SK-N-MC (cell line): Measurements from ENCODE around the gene EIF1.

ENCODE experiments used
- DNase-seq: peaks from one replicate; pipeline ENCODE4 v3.0.0-alpha.2; 2011; ENCODE audit warnings: low read depth, low spot score
- H3K27ac ChIP-seq: fragments of 200-600 bp; sonication (generic); 2 replicates; pipeline ENCODE4 v1.5.1; 2016; ENCODE audit warnings: mixed run types
- H3K36me3 ChIP-seq: fragments of 200-600 bp; sonication (generic); 2 replicates; pipeline ENCODE4 v1.6.1; 2017; ENCODE audit warnings: antibody characterized with exemption, low read length, mixed read lengths; ENCODE audit not compliant: insufficient read depth
- H3K4me3 ChIP-seq: fragments of 200-600 bp; sonication (generic); 2 replicates; pipeline ENCODE4 v1.5.1; 2016
- H3K9ac ChIP-seq: fragments of 200-600 bp; sonication (generic); 2 replicates; pipeline ENCODE4 v1.8.0; 2017; ENCODE audit warnings: mixed run types, mixed read lengths; ENCODE audit not compliant: insufficient read length
- H3K9me3 ChIP-seq: fragments of 200-600 bp; sonication (generic); 2 replicates; pipeline ENCODE4 v1.6.1; 2017; ENCODE audit warnings: low read depth, mild to moderate bottlenecking, antibody characterized with exemption, low read length, moderate library complexity, mixed read lengths
- EZH2 ChIP-seq: fragments of 200-600 bp; sonication (generic); IDR thresholded peaks from one replicate; pipeline ENCODE4 v1.6.1; 2017; ENCODE audit warnings: antibody characterized with exemption
- FOXP2 ChIP-seq: optimal IDR thresholded peaks from 2 replicates; pipeline ENCODE3; 2011; ENCODE audit warnings: mild to moderate bottlenecking, moderate library complexity; ENCODE audit not compliant: insufficient read depth; ENCODE audit errors: extremely low read length, control extremely low read depth
- POLR2AphosphoS5 ChIP-seq: IDR thresholded peaks from 2 replicates; pipeline ENCODE4 v1.6.1; 2012; ENCODE audit warnings: mild to moderate bottlenecking, low read depth, low read length, borderline replicate concordance

The EIF1 gene

DNA sequence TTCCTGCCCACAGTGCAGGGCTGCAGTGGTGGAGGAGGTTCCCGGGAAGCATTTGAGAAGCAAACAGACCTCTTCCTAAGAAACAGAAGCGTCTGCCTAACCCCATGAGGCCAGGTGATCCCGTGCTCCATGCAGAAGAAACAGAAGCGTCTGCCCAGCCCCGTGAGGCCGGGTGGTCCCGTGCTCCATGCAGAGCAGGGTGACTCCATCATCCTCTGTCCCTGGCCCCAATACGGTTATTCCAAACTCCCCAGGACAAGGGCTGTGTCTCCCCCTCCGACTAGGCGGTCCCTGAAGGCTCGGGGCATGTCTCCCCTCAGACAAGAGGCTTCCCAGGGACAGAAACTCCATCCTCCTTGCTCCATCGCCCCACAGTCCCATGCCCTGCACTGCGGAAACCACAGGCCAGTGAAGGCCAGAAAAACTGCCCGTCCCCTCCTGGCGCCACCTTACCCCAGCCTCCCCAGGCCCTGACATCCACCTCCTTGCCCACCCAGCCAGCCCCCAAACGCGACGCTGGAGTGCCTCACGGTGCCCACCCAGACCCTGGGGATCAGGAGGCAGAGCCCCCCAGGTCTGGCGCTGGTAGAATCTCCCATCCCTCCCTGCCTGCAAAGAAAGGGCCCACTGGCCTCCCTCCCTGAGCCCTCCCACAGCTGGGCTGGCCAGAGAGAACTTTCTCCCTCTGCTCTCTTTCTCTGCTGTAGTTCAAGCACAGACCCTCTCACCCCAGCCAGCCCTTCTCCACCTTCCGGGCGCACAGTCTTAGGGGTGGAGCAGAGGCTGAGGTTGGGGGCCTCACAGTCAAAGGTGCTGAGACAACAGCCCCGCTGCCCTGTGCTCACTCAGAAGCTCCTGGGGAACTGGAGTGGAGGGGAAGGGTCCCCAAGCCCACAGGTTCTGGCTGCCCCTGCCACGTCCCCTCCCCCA, 33.7 kb upstream of the EIF1 start:
- Histone ChIP-seq H3K4me3 (no peak overlapping the region), H3K9ac (peak overlapping the region; percentile 34), H3K36me3 (no peaks in the 10 kb centered on the region), H3K9me3 (no peaks in the 10 kb centered on the region), H3K27ac (peak overlapping the region; percentile 60)
- DNase-seq: no peak
- TF ChIP-seq POLR2AphosphoS5 (no peak), FOXP2 (no peak), EZH2 (no peak)

DNA sequence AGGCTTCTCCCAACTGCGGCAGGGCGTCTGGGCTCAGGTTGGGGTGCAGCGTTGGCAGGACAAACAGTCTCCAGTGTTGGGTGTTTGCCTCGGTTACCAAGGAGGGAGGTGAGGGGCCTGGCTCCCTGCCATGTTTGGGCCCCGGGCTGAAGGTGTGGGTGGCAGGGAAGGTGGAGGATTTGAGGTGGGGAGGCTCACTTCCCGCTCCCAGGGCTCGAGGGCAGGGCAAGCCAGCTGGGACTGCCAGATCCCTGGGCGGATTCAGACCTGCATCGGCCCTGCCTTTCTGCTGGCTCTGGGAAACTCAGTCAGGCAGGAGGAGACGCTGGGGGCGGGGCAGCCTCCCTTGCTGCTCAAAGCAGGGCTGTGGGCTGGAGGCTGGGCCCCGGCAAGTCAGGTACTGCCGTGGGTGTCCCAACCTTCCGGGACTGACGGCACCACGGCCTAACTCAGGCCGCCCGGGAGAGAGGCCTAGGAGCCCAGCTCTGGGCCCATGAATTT, 33.0 kb upstream of the EIF1 start:
- no peak for DNase-seq
- H3K9me3 ChIP-seq: no peaks in the 10 kb centered on the region
- H3K4me3 ChIP-seq: no peak overlapping the region
- H3K36me3 ChIP-seq: no peaks in the 10 kb centered on the region
- peak overlapping the region; percentile 60; the same call in 1 of the 2 replicates for H3K27ac ChIP-seq
- TF ChIP-seq POLR2AphosphoS5 (no peak), FOXP2 (peak; percentile 30)
- peak overlapping the region; percentile 16 for H3K9ac ChIP-seq

DNA sequence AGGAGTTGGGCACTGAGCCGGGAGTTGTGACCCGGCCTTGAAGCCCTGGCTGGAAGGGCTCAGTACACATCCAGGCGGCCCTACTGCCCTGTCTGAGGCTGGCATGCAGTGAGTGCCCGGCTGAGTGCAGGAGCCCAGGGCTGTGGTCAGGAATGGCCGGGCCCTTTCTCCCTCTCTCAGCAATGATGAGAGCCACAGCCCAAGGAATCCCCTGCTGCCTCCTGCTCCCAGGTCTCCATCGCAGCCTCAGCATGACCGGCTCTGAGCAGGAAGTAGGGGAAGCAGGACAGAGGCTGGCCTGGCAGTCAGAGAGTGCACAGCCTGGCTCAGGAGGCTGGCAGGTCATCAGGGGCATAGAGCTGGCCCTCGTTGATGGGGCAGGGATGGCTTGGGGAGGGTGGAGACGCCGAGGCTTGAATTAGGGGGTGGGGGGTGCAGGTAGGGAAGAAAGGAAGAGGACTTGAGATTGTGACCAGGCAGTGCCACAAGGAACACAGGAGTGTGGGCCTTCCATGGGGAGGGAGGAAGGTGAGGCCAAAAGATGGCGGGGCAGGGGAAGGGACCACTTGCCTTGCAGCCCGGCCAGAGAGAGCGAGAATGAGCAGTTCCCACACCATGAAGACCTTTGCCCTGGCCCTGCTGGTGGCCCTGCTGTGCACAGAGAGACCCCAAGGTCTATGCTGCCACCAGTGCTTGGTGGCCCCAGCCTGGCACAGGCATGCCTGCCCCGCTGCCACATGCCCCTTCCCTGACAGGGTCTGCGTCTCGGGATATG, 32.2 kb upstream of the EIF1 start:
- Histone ChIP-seq H3K27ac (peak overlapping the region; percentile 60; the same call in 1 of the 2 replicates), H3K9ac (peak overlapping the region; percentile 16), H3K36me3 (no peaks in the 10 kb centered on the region), H3K4me3 (no peak overlapping the region), H3K9me3 (no peaks in the 10 kb centered on the region)
- DNase-seq: no peak
- no peak for TF ChIP-seq EZH2

DNA sequence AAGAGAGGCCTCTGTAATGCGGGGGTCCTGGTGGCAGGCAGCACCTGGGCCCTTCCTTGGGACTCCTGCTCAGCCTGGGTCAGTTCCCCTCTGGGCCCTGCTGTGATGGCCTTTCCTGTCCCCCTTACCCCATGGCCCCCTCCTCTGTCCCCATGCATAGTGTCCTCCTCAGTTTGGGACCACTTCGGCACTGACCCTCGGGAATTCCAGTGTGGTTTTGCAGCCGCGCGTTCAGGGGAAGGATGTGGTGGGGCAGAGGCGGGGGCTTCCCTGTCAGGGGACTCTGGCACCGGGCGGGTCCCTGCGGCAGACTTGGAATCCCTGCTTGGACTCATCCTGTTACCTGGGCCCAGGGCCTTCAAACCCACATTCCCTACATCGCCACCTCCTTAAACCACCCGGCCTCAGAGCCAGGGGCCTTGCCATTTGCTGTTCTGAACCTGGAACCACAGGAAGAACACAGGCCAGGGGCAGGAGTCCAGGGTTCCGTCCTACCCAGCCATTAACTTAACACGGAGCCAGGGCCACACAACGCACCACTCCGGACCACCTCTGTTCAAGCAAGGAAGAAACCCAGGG, 31.4 kb upstream of the EIF1 start:
- Histone ChIP-seq H3K4me3 (no peak overlapping the region), H3K27ac (peak overlapping the region; percentile 79), H3K9me3 (no peaks in the 10 kb centered on the region), H3K9ac (no peak overlapping the region), H3K36me3 (no peaks in the 10 kb centered on the region)
- TF ChIP-seq POLR2AphosphoS5 (no peak), EZH2 (no peak), FOXP2 (no peak)
- no peak for DNase-seq

DNA sequence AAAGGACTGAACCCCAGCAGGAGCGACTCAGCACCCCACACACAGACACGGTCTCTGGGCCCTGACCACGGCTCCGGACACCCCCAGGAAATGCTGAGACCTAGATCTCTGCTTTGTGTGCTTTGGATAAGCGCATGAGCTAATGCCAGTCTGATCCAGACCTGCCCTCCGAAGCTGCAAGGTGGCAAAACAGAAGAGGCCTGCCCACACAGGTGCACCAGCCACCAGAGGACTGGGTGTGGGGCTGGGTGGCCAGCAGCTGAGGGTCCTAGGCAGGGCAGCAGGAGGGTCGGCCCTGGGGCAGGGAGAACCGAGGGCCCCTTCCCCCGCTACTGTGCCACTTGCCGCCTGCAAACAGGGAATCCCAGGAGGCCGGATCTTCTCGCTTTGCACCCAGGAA, 30.7 kb upstream of the EIF1 start:
- TF ChIP-seq POLR2AphosphoS5: no peak
- no peak for TF ChIP-seq FOXP2
- no peak for TF ChIP-seq EZH2
- Histone ChIP-seq H3K4me3 (no peak overlapping the region), H3K9ac (no peak overlapping the region), H3K36me3 (no peaks in the 10 kb centered on the region), H3K9me3 (no peaks in the 10 kb centered on the region), H3K27ac (peak overlapping the region; percentile 79)
- no peak for DNase-seq

- Histone ChIP-seq H3K27ac (peak overlapping the region; percentile 79), H3K4me3 (no peak overlapping the region), H3K9me3 (no peaks in the 10 kb centered on the region), H3K36me3 (no peaks in the 10 kb centered on the region), H3K9ac (peak overlapping the region; percentile 55)
- TF ChIP-seq FOXP2 (no peak), EZH2 (no peak), POLR2AphosphoS5 (no peak)
- no peak for DNase-seq
Observed at GRCh38 chr17:41658846-41659245, 29.8 kb upstream of the EIF1 start.

- no peak for DNase-seq
- peak overlapping the region; percentile 79 for H3K27ac ChIP-seq
- no peaks in the 10 kb centered on the region for H3K9me3 ChIP-seq
- peak overlapping the region; percentile 55 for H3K9ac ChIP-seq
- no peaks in the 10 kb centered on the region for H3K36me3 ChIP-seq
- H3K4me3 ChIP-seq: no peak overlapping the region
- no peak for TF ChIP-seq EZH2
- TF ChIP-seq FOXP2: no peak
- TF ChIP-seq POLR2AphosphoS5: no peak
Observed at GRCh38 chr17:41659427-41660212, 29.1 kb upstream of the EIF1 start.

- Histone ChIP-seq H3K27ac (peak overlapping the region; percentile 75; the same call in 1 of the 2 replicates), H3K9me3 (no peaks in the 10 kb centered on the region), H3K4me3 (no peak overlapping the region), H3K9ac (no peak overlapping the region), H3K36me3 (no peaks in the 10 kb centered on the region)
- no peak for TF ChIP-seq FOXP2
- TF ChIP-seq POLR2AphosphoS5: no peak
- no peak for TF ChIP-seq EZH2
- DNase-seq: no peak
Observed at GRCh38 chr17:41660221-41660711, 28.4 kb upstream of the EIF1 start.
